HTR-8/SVneo (cell line): ENCODE data around the gene SP100.
"Not testable (repeated sequence)": the region's sequence is repeated elsewhere in the genome, so short reads cannot be mapped to it uniquely, and the experiment has no call there.

Experiments
- DNase-seq: peaks from one replicate; pipeline ENCODE4 v3.0.0; 2011; ENCODE audit warnings: low spot score, mixed read lengths; ENCODE audit not compliant: insufficient read length
- FAIRE-seq: peaks from 2 replicates; lab custom pipeline; 2011; peaks lifted over from hg19 to GRCh38; lab: Jason Lieb, UNC

Gene SP100

GRCh38 chr2:230416061-230416721, at the start of gene SP100:
TSS of gene SP100 (plus strand) at chr2:230416201. CDS start at chr2:230416297, 96 bp downstream.
- FAIRE-seq, result no peak

GRCh38 chr2:230382108-230382507, 33.9 kb upstream of the SP100 start:
- DNase-seq, result no peak
- FAIRE-seq, result no peak

More at GRCh38 chr2:230416061-230416721, at the start of gene SP100:
- peak; percentile 60 for DNase-seq

GRCh38 chr2:230383453-230383852, 32.5 kb upstream of the SP100 start:
- DNase-seq (no peak), FAIRE-seq (peak; percentile 23)

- DNase-seq (no peak), FAIRE-seq (no peak)
Observed at GRCh38 chr2:230384986-230385385, 31.0 kb upstream of the SP100 start.

GRCh38 chr2:230394301-230394700, 21.7 kb upstream of the SP100 start:
- FAIRE-seq (no peak), DNase-seq (no peak)

GRCh38 chr2:230398698-230399097, 17.3 kb upstream of the SP100 start:
- FAIRE-seq, DNase-seq: not testable (repeated sequence)

- FAIRE-seq (no peak), DNase-seq (no peak)
Observed at GRCh38 chr2:230400041-230400440, 16.0 kb upstream of the SP100 start.

- DNase-seq (no peak), FAIRE-seq (no peak)
Observed at GRCh38 chr2:230400454-230400853, 15.5 kb upstream of the SP100 start.

- FAIRE-seq, DNase-seq: not testable (repeated sequence)
Observed at GRCh38 chr2:230401026-230401425, 15.0 kb upstream of the SP100 start.

- DNase-seq (no peak), FAIRE-seq (no peak)
Observed at GRCh38 chr2:230403746-230404145, 12.3 kb upstream of the SP100 start.

GRCh38 chr2:230405824-230406223, 10.2 kb upstream of the SP100 start:
- FAIRE-seq, result no peak

GRCh38 chr2:230408244-230408842, 7.7 kb upstream of the SP100 start:
- DNase-seq (no peak), FAIRE-seq (no peak)

More at GRCh38 chr2:230405824-230406223, 10.2 kb upstream of the SP100 start:
- no peak for DNase-seq

GRCh38 chr2:230409316-230409715, 6.7 kb upstream of the SP100 start:
- DNase-seq, FAIRE-seq: not testable (repeated sequence)

- FAIRE-seq, result no peak
- DNase-seq, result no peak
Observed at GRCh38 chr2:230410263-230410662, 5.7 kb upstream of the SP100 start.

- FAIRE-seq, result no peak
- DNase-seq, result no peak
Observed at GRCh38 chr2:230410861-230411569, 5.0 kb upstream of the SP100 start.

GRCh38 chr2:230411570-230412370, 4.2 kb upstream of the SP100 start:
- peak; percentile 53 for DNase-seq
- FAIRE-seq, result no peak

- no peak for DNase-seq
- no peak for FAIRE-seq
Observed at GRCh38 chr2:230412371-230412711, 3.7 kb upstream of the SP100 start.

GRCh38 chr2:230412846-230413245, 3.2 kb upstream of the SP100 start:
- no peak for FAIRE-seq
- DNase-seq, result no peak

GRCh38 chr2:230413479-230413878, 2.5 kb upstream of the SP100 start:
- no peak for DNase-seq
- no peak for FAIRE-seq

GRCh38 chr2:230414302-230414701, 1.7 kb upstream of the SP100 start:
- FAIRE-seq, result no peak
- DNase-seq, result no peak
